ENCODE results near the gene HSPH1.

GRCh38 chr13:31209172-31209840, 47.6 kb upstream of the HSPH1 start:
- TF ChIP-seq MAX (IDR thresholded peaks at IDR 0.05) (no peak), EZH2 (IDR thresholded peaks at IDR 0.05) (no peak), POLR2A (IDR thresholded peaks at IDR 0.05; ENCODE audit: borderline replicate concordance, extremely low read depth, insufficient read depth, insufficient read length) (no peak), ZFX (IDR thresholded peaks at IDR 0.05) (no peak), ATF3 (IDR thresholded peaks at IDR 0.05) (no peak), RAD21 (IDR thresholded peaks at IDR 0.05; ENCODE audit: low read depth) (no peak), CTCF (IDR thresholded peaks at IDR 0.05 in 2 of 3, conservative IDR thresholded peaks at IDR 0.05 in 1 of 3; ENCODE audit: borderline replicate concordance in 1 of 3, insufficient read depth in 1 of 3, low read depth in 2 of 3, low read length in 2 of 3) (no peak), SRF (IDR thresholded peaks at IDR 0.05; ENCODE audit: low read depth) (no peak), JUND (IDR thresholded peaks at IDR 0.05) (no peak)
